ENCODE measurements around the gene BUB1B.

GRCh38 chr15:40111888-40112287 lies 49.0 kb upstream of the BUB1B start:
- TF ChIP-seq CREM (CRISPR knock-in tag; IDR thresholded peaks at IDR 0.05) (no peak), ATF1 (CRISPR knock-in tag; IDR thresholded peaks at IDR 0.05) (no peak), CTCF (IDR thresholded peaks at IDR 0.05) (no peak), TCF7 (CRISPR knock-in tag; IDR thresholded peaks at IDR 0.05; ENCODE audit: low read depth) (no peak), SP1 (CRISPR knock-in tag; conservative IDR thresholded peaks at IDR 0.05) (no peak), FOXK1 (CRISPR knock-in tag; IDR thresholded peaks at IDR 0.05) (no peak), MLX (CRISPR knock-in tag; IDR thresholded peaks at IDR 0.05) (no peak), E2F4 (CRISPR knock-in tag; IDR thresholded peaks at IDR 0.05; ENCODE audit: borderline replicate concordance, low read depth) (no peak)

Data from WTC11 (cell line).